ENCODE data around the gene SERPINA12.
"Not testable (repeated sequence)": the region's sequence is repeated elsewhere in the genome, so short reads cannot be mapped to it uniquely, and the experiment has no call there.

Gene SERPINA12

DNA sequence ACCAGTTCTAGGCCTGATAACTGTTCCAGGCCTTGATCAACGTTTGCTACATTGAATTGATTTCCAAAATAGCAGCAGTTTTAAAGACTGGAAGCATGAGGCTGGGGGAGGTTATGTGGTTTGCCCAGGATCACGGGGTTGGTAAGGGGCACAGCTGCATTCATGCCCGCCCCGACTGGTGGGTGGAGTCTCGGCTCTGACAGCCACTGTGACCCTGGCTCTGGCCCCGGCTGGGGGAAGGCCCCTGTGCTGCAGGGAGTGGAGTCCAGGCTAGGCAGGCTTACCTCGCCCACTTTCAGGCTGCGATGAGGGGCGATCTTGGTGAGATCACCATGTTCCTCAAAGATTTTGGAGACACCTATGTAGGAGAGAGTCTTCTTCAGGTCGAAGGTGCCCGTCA lies 19.9 kb downstream of the SERPINA12 start:
- no peak for DNase-seq (ENCODE audit: low read depth, low spot score)

DNA sequence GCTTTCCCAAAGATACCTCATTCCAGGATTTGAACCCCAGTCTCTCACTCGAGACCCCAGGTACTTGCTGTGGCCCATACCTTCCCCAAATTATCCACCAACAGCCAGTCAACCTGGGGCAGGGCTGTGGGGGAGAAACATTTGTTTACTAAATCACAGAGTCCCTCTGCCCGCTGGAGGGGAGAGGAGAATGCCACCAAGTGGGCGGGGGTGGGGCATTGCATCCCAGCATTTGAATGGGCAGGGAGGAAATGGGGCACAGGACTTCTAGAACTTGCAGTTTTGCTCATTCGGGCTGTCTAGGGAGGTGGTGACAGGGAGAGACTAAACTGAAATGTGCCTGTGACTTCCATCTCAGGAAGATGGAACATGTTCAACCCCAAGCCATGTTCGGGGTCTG lies 22.4 kb downstream of the SERPINA12 start:
- DNase-seq (ENCODE audit: low read depth, low spot score), result no peak

DNA sequence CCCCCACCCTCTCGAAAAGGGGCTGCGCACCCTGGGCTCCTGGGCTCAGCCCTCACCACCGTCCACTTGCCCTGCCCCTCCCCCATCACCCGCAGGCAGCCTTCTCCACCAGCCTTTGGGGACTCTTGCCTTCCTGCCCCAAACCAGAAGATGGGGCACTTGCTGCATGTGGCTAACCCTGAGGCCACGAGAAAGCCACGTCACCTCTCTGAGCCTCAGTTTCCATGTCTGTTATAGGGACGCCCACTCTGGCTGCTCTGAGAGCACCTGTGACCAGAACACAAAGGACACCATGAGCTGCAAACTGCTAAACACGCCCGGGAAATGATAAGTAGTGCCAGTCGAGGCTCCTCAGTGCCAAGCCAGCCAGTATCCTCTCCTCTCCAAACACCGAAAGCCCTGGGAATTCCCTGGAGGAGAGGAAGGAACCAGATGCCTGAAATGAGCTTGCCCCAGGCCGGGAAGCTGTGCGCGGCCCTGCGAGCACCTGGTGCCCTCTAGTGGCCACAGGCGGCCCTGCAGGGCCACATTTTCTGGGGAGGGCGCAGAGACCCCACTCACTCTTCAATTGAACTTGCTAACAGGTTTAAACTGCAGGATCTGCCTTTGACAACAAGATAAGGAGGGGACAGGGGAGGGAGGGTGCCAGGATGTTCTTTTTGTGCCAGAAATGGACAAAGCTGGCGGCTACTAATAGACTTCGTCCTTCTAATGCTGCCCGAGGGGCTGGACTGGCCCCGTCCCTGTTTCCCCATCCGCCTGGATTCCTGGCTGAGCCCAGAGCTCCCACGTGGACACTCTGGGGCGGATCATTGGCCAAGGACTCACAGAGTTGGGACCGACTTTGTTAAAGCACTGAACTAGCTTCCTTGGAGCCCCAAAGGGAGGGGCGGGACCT lies 23.1 kb downstream of the SERPINA12 start:
- DNase-seq (ENCODE audit: low read depth, low spot score), result no peak

- DNase-seq (ENCODE audit: low read depth, low spot score), result no peak
Measured at GRCh38 chr14:94484481-94484880, 24.8 kb downstream of the SERPINA12 start.

- no peak for DNase-seq (ENCODE audit: low read depth, low spot score)
Measured at GRCh38 chr14:94483729-94484275, 25.5 kb downstream of the SERPINA12 start.

GRCh38 chr14:94483071-94483451 lies 26.2 kb downstream of the SERPINA12 start:
- no peak for DNase-seq (ENCODE audit: low read depth, low spot score)

DNA sequence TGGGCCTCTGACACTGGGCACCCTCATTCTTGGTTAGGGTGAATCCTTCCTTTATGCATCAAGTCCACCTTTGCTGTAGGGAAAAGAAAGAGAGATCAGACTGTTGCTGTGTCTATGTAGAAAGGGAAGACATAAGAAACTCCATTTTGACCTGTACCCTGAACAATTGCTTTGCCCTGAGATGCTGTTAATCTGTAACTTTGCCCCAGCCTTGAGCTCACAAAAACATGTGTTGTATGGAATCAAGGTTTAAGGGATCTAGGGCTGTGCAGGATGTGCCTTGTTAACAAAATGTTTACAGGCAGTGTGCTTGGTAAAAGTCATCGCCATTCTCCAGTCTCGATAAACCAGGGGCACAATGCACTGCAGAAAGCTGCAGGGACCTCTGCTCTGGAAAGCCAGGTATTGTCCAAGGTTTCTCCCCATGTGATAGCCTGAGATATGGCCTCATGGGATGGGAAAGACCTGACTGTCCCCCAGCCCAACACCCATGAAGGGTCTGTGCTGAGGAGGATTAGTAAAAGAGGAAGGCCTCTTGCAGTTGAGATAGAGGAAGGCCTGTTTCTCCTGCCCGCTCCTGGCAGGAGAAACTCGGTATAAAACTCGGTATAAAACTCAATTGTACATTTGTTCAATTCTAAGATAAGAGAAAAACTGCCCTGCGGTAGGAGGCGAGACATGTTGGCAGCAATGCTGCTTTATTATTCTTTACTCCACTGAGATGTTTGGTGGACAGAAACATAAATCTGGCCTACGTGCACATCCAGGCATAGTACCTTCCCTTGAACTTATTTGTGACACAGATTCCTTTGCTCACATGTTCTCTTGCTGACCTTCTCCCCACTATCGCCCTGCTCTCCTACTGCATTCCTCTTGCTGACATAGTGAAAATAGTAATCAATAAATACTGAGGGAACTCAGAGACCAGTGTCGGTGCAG lies 26.9 kb downstream of the SERPINA12 start:
- DNase-seq (ENCODE audit: low read depth, low spot score), result not testable (repeated sequence)

DNA sequence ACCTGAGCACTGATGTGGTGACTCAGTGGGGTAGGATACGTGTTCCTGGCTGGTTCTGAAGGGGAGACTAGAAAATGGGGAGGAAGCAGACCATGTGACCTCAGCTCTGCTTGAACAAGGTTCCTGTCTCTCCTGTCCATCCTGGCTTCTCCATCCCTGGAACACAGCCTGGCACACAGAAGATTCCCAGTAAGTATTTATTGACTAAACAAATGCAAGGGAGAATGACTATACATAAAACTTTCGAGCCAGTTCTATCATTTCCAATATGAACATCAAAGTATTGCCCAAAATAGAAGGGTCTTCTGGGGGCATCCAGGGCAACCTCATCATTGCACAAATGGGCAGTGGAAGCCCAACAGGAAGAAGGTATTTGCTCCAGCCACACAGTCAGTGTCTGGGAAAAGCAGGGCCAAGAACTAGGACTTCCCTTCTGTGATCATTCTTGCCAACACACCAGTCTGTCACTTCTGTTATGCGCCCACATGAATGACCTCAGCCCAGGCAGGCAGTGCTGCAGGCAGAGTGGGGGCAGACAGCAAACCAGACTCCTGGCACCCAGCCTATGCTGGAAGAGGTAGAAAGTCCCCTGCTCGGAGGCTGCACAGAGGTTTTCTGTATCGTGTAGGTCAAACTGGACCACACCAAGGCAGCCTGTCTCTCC lies 27.7 kb downstream of the SERPINA12 start:
- no peak for DNase-seq (ENCODE audit: low read depth, low spot score)

GRCh38 chr14:94480809-94481208 lies 28.5 kb downstream of the SERPINA12 start:
- no peak for DNase-seq (ENCODE audit: low read depth, low spot score)

DNA sequence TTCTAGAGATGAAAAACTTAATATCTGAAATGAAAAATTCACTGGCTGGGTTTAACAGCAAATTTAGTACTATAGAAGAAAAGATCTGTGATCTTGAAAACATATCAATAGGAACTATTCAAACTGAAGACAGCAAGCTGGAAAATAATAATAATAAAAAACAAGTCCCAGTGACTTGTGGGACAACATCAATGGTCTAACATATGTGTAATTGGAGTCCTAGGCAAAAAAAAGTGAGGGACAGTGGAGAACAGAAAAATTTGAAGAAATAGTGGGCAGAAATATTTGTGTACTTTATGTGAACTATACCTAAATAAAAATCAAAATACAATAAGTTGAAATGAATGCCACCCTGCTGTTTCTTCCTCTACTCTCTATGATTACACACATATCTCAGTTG lies 30.8 kb downstream of the SERPINA12 start:
- DNase-seq (ENCODE audit: low read depth, low spot score), result no peak

DNA sequence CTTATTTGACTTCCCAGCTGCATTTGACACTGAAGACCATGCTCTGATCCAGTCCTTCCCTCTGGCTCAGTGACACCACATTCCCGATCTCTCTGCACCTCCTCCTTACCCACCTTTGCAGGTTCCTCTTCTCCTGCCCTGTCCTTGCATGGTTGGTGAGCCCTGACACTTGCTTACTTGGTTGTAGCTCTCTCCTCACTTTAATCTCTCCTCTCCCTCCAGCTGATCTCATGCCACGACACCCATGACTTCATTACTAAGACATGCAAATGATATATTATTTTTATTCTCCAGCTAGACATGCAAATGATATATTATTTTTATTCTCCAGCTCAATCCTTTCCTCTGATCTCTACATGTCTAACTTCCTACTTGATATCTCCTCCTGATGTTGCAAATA lies 33.2 kb downstream of the SERPINA12 start, which contains the start of gene SERPINA9:
TSS of gene SERPINA9 (minus strand) at position 175 of the 400 bp plus-strand sequence. CDS start 6,357 bp downstream, outside the sequence.
- no peak for DNase-seq (ENCODE audit: low read depth, low spot score)

DNA sequence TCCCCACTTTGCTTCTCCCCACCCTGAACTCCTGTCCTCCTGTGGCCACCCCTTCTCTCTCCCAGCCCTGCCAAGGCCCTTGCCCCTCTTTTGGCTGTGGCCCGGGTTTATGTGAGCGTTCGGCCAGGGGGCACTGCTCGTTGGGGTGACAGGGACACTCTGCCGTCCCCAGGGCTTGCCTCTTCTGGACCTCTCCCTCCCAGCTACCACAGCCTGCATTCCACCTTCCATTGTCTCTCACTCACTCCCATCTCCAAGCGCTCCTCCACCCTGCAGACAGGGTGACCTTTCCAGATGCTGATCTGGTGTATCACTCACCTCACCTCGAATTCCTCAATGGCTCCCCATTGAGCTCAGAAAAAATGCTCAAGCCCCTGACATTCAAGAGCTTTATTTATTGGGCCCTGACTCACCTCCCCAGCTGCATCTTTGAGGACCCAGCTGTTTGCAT lies 34.7 kb downstream of the SERPINA12 start:
- DNase-seq (ENCODE audit: low read depth, low spot score), result no peak

DNA sequence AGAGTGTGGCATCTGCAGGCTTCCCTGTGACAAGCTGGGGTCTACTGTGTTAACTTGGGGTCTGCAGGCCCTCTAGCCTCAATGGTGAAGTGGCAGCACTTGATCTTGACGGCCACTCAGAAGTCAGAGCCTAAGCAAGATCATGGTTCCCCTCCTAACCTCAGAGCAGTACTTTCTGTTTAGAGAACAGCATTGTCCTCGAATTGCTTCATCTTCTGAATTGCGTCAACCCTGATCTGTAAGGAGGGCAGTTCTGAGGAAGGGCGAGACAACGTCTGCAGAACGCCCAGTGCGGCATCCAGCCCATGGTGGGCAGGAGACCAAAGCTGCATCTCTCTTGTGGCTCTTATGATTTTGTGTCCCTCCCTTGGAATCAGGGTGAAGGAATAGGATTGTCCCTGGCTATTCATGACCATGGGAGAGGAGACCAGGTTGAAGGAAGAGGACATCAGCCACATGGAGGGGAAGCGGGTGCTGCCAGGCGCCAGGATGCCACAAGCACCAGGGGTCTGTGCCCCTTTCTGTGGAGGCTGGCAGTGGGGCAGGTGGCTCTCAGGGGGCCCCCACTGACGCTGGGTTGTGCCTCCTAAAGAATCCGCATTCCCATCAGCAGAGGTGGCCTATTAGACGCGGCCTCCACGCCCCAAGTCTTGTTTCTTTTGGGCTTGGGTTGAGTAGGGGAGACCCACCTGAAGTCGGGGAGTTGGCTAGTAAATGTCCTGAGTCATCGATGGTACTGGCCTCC lies 35.4 kb downstream of the SERPINA12 start:
- no peak for DNase-seq (ENCODE audit: low read depth, low spot score)

GRCh38 chr14:94472842-94473241 lies 36.4 kb downstream of the SERPINA12 start:
- DNase-seq (ENCODE audit: low read depth, low spot score), result no peak

- no peak for DNase-seq (ENCODE audit: low read depth, low spot score)
Measured at GRCh38 chr14:94471045-94471444, 38.2 kb downstream of the SERPINA12 start.

- DNase-seq (ENCODE audit: low read depth, low spot score), result no peak
Measured at GRCh38 chr14:94470311-94470710, 39.0 kb downstream of the SERPINA12 start.

GRCh38 chr14:94469261-94469660 lies 40.0 kb downstream of the SERPINA12 start:
- DNase-seq (ENCODE audit: low read depth, low spot score), result no peak

GRCh38 chr14:94467728-94468520 lies 41.3 kb downstream of the SERPINA12 start:
- DNase-seq (ENCODE audit: low read depth, low spot score), result no peak

DNA sequence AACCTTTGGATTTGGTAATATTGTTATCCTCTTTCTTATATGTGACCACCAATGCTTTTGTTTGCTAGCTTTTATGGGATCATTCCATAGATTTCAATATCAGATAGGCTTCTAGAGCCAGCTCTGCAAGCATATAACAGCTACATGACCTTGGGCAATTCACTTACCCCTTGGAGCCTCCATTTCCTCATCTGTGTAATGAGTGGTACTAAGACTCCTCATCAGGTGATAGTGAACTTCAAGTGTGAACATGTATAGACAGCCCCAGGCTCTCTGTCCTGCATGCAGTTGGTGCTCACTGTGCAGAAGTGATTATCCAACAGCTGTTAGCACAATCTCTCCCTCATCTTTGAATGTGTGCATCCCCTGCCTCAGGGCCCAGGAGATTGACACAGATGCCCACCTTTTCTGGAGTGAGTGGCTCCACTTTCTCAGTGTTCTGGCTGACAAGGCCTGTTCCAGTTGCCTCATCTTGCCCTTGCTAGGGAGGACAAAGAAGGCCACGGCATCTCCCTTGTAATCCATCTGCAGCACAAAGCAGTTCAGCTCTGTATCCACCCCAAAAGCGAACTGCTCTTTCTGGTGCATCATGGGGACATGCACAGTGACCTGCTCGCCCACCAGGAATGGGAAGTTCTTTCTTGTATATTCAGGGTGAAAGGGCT lies 42.4 kb downstream of the SERPINA12 start:
- DNase-seq (ENCODE audit: low read depth, low spot score), result no peak
